Karpas-422 (cell line): Measurements from ENCODE around the gene MRLN. TPM values are rescaled to one million over a fixed set of nuclear protein-coding genes. Genes with fewer than 3 reads are reported as not detected.
"Not testable (repeated sequence)": the region's sequence is repeated elsewhere in the genome, so short reads cannot be mapped to it uniquely, and the experiment has no call there.

Experiments
- DNase-seq: peaks from one replicate; pipeline ENCODE4 v3.0.0-alpha.2; 2015
- H2AFZ ChIP-seq: fragments of 200-600 bp; sonication (generic); 2 replicates; pipeline ENCODE4 v1.6.1; 2014; ENCODE audit warnings: antibody characterized with exemption, low read length, mixed read lengths
- H3K27ac ChIP-seq: fragments of 200-600 bp; sonication (generic); 2 replicates; pipeline ENCODE4 v1.5.1; 2014; ENCODE audit warnings: mild to moderate bottlenecking, low read length, moderate library complexity
- H3K27me3 ChIP-seq: fragments of 200-600 bp; sonication (generic); 2 replicates; pipeline ENCODE4 v1.6.1; 2014; ENCODE audit warnings: low read length, mixed read lengths
- H3K36me3 ChIP-seq: fragments of 200-600 bp; sonication (generic); 2 replicates; pipeline ENCODE4 v1.6.1; 2014; ENCODE audit warnings: low read length, mixed read lengths; ENCODE audit not compliant: insufficient read depth
- H3K4me1 ChIP-seq: fragments of 200-600 bp; sonication (generic); 2 replicates; pipeline ENCODE4 v1.6.1; 2014; ENCODE audit warnings: mild to moderate bottlenecking, low read length, mixed read lengths
- H3K4me2 ChIP-seq: fragments of 200-600 bp; sonication (generic); 2 replicates; pipeline ENCODE4 v1.6.1; 2014; ENCODE audit warnings: low read length, low read depth, mild to moderate bottlenecking; ENCODE audit not compliant: poor library complexity, severe bottlenecking
- H3K4me3 ChIP-seq: fragments of 200-600 bp; sonication (generic); 2 replicates; pipeline ENCODE4 v1.5.1; 2014; ENCODE audit warnings: mild to moderate bottlenecking, antibody characterized with exemption, low read length, mixed read lengths
- H3K79me2 ChIP-seq: fragments of 200-600 bp; sonication (generic); 2 replicates; pipeline ENCODE4 v1.6.1; 2014; ENCODE audit warnings: mild to moderate bottlenecking, low read length, mixed read lengths
- H3K9ac ChIP-seq: fragments of 200-600 bp; sonication (generic); 2 replicates; pipeline ENCODE4 v1.6.0; 2014; ENCODE audit warnings: low read length
- H3K9me2 ChIP-seq: fragments of 200-600 bp; sonication (generic), shearing (Covaris generic); replicated peaks from 2 replicates; pipeline ENCODE4 v1.6.0; 2014; ENCODE audit warnings: mild to moderate bottlenecking, low read length, moderate library complexity; ENCODE audit not compliant: insufficient read depth
- H3K9me3 ChIP-seq: fragments of 300-700, 200-600 bp; sonication (generic); 2 replicates; pipeline ENCODE4 v1.6.1; 2014; ENCODE audit warnings: low read length, mixed read lengths
- H4K20me1 ChIP-seq: fragments of 200-600 bp; sonication (generic); 2 replicates; pipeline ENCODE4 v1.6.1; 2014; ENCODE audit warnings: mild to moderate bottlenecking, antibody characterized with exemption, low read length, low read depth; ENCODE audit not compliant: insufficient read depth
- total RNA-seq: library from RNA; depleted of rRNA; stranded (reverse); fragments of >200 nt; shearing (Covaris generic); gene quantifications from 2 replicates; pipeline ENCODE4 v1.2.3, GENCODE V29; 2014; ENCODE audit warnings: low replicate concordance; rRNA removed

The MRLN gene
- total RNA-seq = 0.25 TPM in 1 of 2 replicates, not detected in the other

GRCh38 chr10:59753267-59753666 lies at the start of gene MRLN:
Gene MRLN (minus strand): TSS chr10:59753455.
- Histone ChIP-seq H3K27me3 (no peaks in the 10 kb centered on the region), H3K27ac (no peak within 1 kb of the TSS), H3K79me2 (no peaks in the 10 kb centered on the region), H3K4me2 (no peak within 1 kb of the TSS), H3K36me3 (no peaks in the 10 kb centered on the region), H3K4me3 (no peak within 1 kb of the TSS), H3K4me1 (peaks cover 8% of the 10 kb centered on the region), H2AFZ (no peak within 1 kb of the TSS), H3K9me2 (no peaks in the 10 kb centered on the region), H3K9ac (no peak within 1 kb of the TSS), H3K9me3 (no peaks in the 10 kb centered on the region), H4K20me1 (no peaks in the 10 kb centered on the region)
- no peak for DNase-seq

DNA sequence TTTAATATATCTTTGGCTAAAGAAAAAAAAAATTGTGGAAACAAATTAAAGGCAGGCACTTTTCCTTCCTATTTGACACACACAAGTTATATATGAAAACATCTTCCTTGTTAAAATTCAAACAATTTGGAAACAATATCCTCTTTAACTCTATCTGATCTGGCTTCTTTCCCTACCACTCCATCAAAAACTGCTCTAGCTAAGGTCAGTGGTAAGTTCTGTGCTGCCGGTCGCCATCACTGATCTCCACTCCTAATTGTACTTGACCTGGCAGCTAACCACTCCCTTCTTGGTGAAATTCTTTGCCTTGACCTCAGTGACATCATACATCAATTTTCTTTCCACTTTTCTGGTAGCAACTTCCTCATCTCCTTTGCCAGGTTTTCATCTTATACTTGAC lies 47.9 kb upstream of the MRLN start:
- Histone ChIP-seq H3K9me2 (no peaks in the 10 kb centered on the region), H3K9me3 (no peaks in the 10 kb centered on the region), H3K9ac (no peak overlapping the region), H3K27me3 (no peaks in the 10 kb centered on the region), H3K27ac (no peak overlapping the region), H3K4me2 (no peak overlapping the region), H4K20me1 (no peaks in the 10 kb centered on the region), H3K4me1 (no peaks in the 10 kb centered on the region), H3K4me3 (no peak overlapping the region), H3K79me2 (peaks cover 22% of the 10 kb centered on the region), H3K36me3 (peaks cover 60% of the 10 kb centered on the region), H2AFZ (no peak overlapping the region)
- DNase-seq = no peak

DNA sequence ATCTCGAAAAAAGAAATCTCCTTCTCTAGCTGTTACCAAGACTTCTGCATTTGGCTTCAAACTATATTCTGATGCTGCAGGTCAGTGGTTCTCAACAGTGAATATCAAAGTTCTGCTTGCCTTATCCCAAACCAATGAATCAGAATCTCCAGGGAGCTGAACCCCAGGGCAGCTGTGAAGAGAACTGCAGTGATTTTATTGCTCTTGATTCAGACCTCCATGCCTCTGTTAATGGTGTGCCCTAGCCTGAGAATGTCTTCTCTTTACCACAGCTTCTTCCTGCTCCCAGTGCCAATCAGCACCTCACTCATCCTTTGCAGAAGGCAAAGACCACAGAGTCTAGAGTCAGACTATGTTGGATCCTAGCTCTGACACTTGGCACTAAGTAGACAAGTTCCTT lies 46.2 kb upstream of the MRLN start:
- H3K9me3 ChIP-seq = no peaks in the 10 kb centered on the region
- no peaks in the 10 kb centered on the region for H3K9me2 ChIP-seq
- no peak overlapping the region for H3K4me3 ChIP-seq
- peaks cover 49% of the 10 kb centered on the region for H3K36me3 ChIP-seq
- H2AFZ ChIP-seq = no peak overlapping the region
- H3K4me2 ChIP-seq = no peak overlapping the region
- H3K79me2 ChIP-seq = peaks cover 24% of the 10 kb centered on the region
- no peak overlapping the region for H3K27ac ChIP-seq
- no peak for DNase-seq
- no peaks in the 10 kb centered on the region for H4K20me1 ChIP-seq
- H3K9ac ChIP-seq = no peak overlapping the region
- H3K4me1 ChIP-seq = no peaks in the 10 kb centered on the region
- H3K27me3 ChIP-seq = no peaks in the 10 kb centered on the region

- no peak overlapping the region for H3K4me2 ChIP-seq
- no peaks in the 10 kb centered on the region for H3K27me3 ChIP-seq
- peaks cover 6% of the 10 kb centered on the region; the same call in 1 of the 2 replicates for H3K79me2 ChIP-seq
- no peak for DNase-seq
- peaks cover 51% of the 10 kb centered on the region for H3K36me3 ChIP-seq
- H3K27ac ChIP-seq = no peak overlapping the region
- H4K20me1 ChIP-seq = no peaks in the 10 kb centered on the region
- H3K9ac ChIP-seq = no peak overlapping the region
- no peak overlapping the region for H3K4me3 ChIP-seq
- H3K9me2 ChIP-seq = no peaks in the 10 kb centered on the region
- no peak overlapping the region for H2AFZ ChIP-seq
- H3K9me3 ChIP-seq = no peaks in the 10 kb centered on the region
- no peaks in the 10 kb centered on the region for H3K4me1 ChIP-seq
Observed at GRCh38 chr10:59793919-59794318, 40.7 kb upstream of the MRLN start.

- no peak for DNase-seq
- peaks cover 6% of the 10 kb centered on the region; the same call in 1 of the 2 replicates for H3K79me2 ChIP-seq
- no peaks in the 10 kb centered on the region for H4K20me1 ChIP-seq
- peaks cover 48% of the 10 kb centered on the region for H3K36me3 ChIP-seq
- no peaks in the 10 kb centered on the region for H3K9me3 ChIP-seq
- H2AFZ ChIP-seq = no peak overlapping the region
- H3K27me3 ChIP-seq = no peaks in the 10 kb centered on the region
- H3K9ac ChIP-seq = no peak overlapping the region
- no peaks in the 10 kb centered on the region for H3K4me1 ChIP-seq
- H3K4me2 ChIP-seq = no peak overlapping the region
- H3K9me2 ChIP-seq = no peaks in the 10 kb centered on the region
- no peak overlapping the region for H3K4me3 ChIP-seq
- no peak overlapping the region for H3K27ac ChIP-seq
Observed at GRCh38 chr10:59792812-59793211, 39.6 kb upstream of the MRLN start.

- DNase-seq = no peak
- Histone ChIP-seq H2AFZ (no peak overlapping the region), H3K79me2 (peaks cover 3% of the 10 kb centered on the region; the same call in 1 of the 2 replicates), H3K9me2 (no peaks in the 10 kb centered on the region), H3K9ac (no peak overlapping the region), H3K9me3 (no peaks in the 10 kb centered on the region), H3K27ac (no peak overlapping the region), H3K27me3 (no peaks in the 10 kb centered on the region), H3K4me2 (no peak overlapping the region), H3K4me1 (no peaks in the 10 kb centered on the region), H3K4me3 (no peak overlapping the region), H3K36me3 (peaks cover 38% of the 10 kb centered on the region), H4K20me1 (no peaks in the 10 kb centered on the region)
Observed at GRCh38 chr10:59791601-59792000, 38.3 kb upstream of the MRLN start.

GRCh38 chr10:59790080-59790479 lies 36.8 kb upstream of the MRLN start:
- not testable (repeated sequence) for H3K4me1 ChIP-seq, H3K9ac ChIP-seq, DNase-seq, H2AFZ ChIP-seq, H3K4me2 ChIP-seq, H3K9me2 ChIP-seq, H3K27me3 ChIP-seq, H3K9me3 ChIP-seq, H3K4me3 ChIP-seq, H4K20me1 ChIP-seq, H3K27ac ChIP-seq, H3K79me2 ChIP-seq
- peaks cover 35% of the 10 kb centered on the region; the same call in 1 of the 2 replicates for H3K36me3 ChIP-seq

DNA sequence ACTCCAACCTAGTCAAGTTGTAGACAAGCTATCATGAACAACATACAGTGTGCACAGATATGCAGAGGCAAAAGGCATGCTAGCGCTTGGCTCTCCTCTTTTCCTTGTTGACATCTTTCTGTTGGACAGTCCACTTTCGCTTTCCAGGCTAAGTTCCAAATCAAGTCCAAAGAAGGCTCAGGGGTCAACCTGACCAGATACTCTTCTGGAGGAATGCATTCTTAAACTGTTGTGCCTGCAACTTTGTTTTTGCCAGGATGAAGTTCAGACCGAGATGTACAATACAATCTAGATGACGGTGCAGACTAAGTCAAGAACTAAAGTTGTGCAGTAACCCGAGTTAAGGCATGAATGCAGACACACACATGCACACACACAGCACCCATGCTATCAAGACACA lies 35.7 kb upstream of the MRLN start:
- not testable (repeated sequence) for H3K4me2 ChIP-seq, DNase-seq, H3K27ac ChIP-seq, H3K9ac ChIP-seq, H3K9me2 ChIP-seq, H2AFZ ChIP-seq, H4K20me1 ChIP-seq, H3K79me2 ChIP-seq, H3K4me3 ChIP-seq, H3K9me3 ChIP-seq, H3K4me1 ChIP-seq, H3K27me3 ChIP-seq
- peaks cover 33% of the 10 kb centered on the region; the same call in 1 of the 2 replicates for H3K36me3 ChIP-seq

GRCh38 chr10:59787032-59787431 lies 33.8 kb upstream of the MRLN start:
- not testable (repeated sequence) for H3K79me2 ChIP-seq, H3K9me3 ChIP-seq, H2AFZ ChIP-seq, H3K9ac ChIP-seq, H3K4me3 ChIP-seq, H4K20me1 ChIP-seq, H3K4me2 ChIP-seq, H3K27ac ChIP-seq, H3K27me3 ChIP-seq, H3K4me1 ChIP-seq, H3K9me2 ChIP-seq
- DNase-seq = peak; percentile 28
- peaks cover 20% of the 10 kb centered on the region; the same call in 1 of the 2 replicates for H3K36me3 ChIP-seq
